PC-3 (cell line): ENCODE data around the gene CCDC167. TPM values are rescaled to one million over a fixed set of nuclear protein-coding genes. Genes with fewer than 3 reads are reported as not detected.

Experiments
- ATAC-seq: fragments of 200-7000 bp; cut with Tn5 transposase; 2 replicates; pipeline ENCODE4 v1.9.1; 2020; ENCODE audit warnings: mild to moderate bottlenecking, moderate library complexity
- BruUV-seq: library from RNA; stranded (reverse); fragments of 400-500 nt; replicated peaks from 2 replicates; lab custom pipeline; 2021; lab: Mats Ljungman, UMichigan
- CTCF ChIA-PET: fragments of 300-600 bp; sonication (Branson Sonifier 250); formaldehyde crosslinking; loops from one replicate; lab custom pipeline; 2022; ENCODE audit warnings: antibody characterized with exemption; lab: Charles Lee
- POLR2A ChIA-PET: fragments of 300-600 bp; sonication (Branson Sonifier 250); formaldehyde crosslinking; loops from one replicate; lab custom pipeline; 2022; ENCODE audit warnings: antibody characterized with exemption; ENCODE audit not compliant: unreplicated experiment; lab: Charles Lee
- DNase-seq: peaks from one replicate; pipeline ENCODE4 v3.0.0-alpha.2; 2015
- H2AFZ ChIP-seq: fragments of 300-600 bp; sonication (generic); 2 replicates; pipeline ENCODE4 v1.6.0; 2016; ENCODE audit warnings: antibody characterized with exemption, low read length
- H3F3A ChIP-seq: fragments of 300-600 bp; sonication (generic); one replicate; pipeline ENCODE4 v1.6.0; 2017; ENCODE audit warnings: antibody characterized with exemption, low read length, control low read depth, mild to moderate bottlenecking; ENCODE audit not compliant: unreplicated experiment
- H3K27ac ChIP-seq: fragments of 300-600 bp; sonication (generic); 2 replicates; pipeline ENCODE4 v1.5.1; 2016; ENCODE audit warnings: mild to moderate bottlenecking, low read length
- H3K27me3 ChIP-seq: fragments of 300-600 bp; sonication (generic); 2 replicates; pipeline ENCODE4 v1.6.1; 2016; ENCODE audit warnings: low read length, mixed read lengths
- H3K36me3 ChIP-seq: fragments of 300-600 bp; sonication (generic); 2 replicates; pipeline ENCODE4 v1.6.1; 2016; ENCODE audit warnings: low read depth, mixed run types, low read length, mixed read lengths
- H3K4me1 ChIP-seq: fragments of 300-600 bp; sonication (generic); 2 replicates; pipeline ENCODE4 v1.5.1; 2016; ENCODE audit warnings: low read length; ENCODE audit not compliant: insufficient read depth
- H3K4me2 ChIP-seq: fragments of 300-600 bp; sonication (generic); 2 replicates; pipeline ENCODE4 v1.6.0; 2016; ENCODE audit warnings: low read length
- H3K4me3 ChIP-seq: fragments of 300-600 bp; sonication (generic); 2 replicates; pipeline ENCODE4 v1.5.1; 2016; ENCODE audit warnings: mild to moderate bottlenecking, low read length, mixed read lengths
- H3K79me2 ChIP-seq: fragments of 300-600 bp; sonication (generic); 2 replicates; pipeline ENCODE4 v1.6.1; 2017; ENCODE audit warnings: low read length, mixed read lengths
- H3K9ac ChIP-seq: fragments of 300-600 bp; sonication (generic); 2 replicates; pipeline ENCODE4 v1.6.0; 2016; ENCODE audit warnings: mild to moderate bottlenecking, low read length
- H3K9me2 ChIP-seq: fragments of 300-600 bp; sonication (generic); replicated peaks from 2 replicates; pipeline ENCODE4 v1.6.1; 2016; ENCODE audit warnings: mixed run types, low read length, mixed read lengths
- H3K9me3 ChIP-seq: fragments of 300-600 bp; sonication (generic); 2 replicates; pipeline ENCODE4 v1.6.1; 2016; ENCODE audit warnings: low read length, mixed read lengths
- H4K20me1 ChIP-seq: fragments of 300-600 bp; sonication (generic); 2 replicates; pipeline ENCODE4 v1.6.1; 2016; ENCODE audit warnings: low read length, mixed read lengths
- EZH2 ChIP-seq: fragments of 300-600 bp; sonication (generic); IDR thresholded peaks from one replicate; pipeline ENCODE4 v1.6.1; 2017; ENCODE audit warnings: antibody characterized with exemption, mild to moderate bottlenecking, low read length; ENCODE audit not compliant: unreplicated experiment
- EZH2phosphoT487 ChIP-seq: fragments of 300-600 bp; sonication (generic); IDR thresholded peaks from 2 replicates; pipeline ENCODE4 v1.6.1; 2018; ENCODE audit warnings: mild to moderate bottlenecking, antibody characterized with exemption, low read length, borderline replicate concordance
- intact Hi-C: fragments of 100-400 bp; cut with micrococcal nuclease; formaldehyde crosslinking; loops from 2 replicates; pipeline ENCODE4 v1.9.0; 2023
- total RNA-seq: library from RNA; depleted of rRNA; stranded (reverse); fragments of >200 nt; gene quantifications from 2 replicates; pipeline ENCODE4 v1.2.3, GENCODE V29; 2014
- TF ChIP-seq, protein P1 (sequence below): fragments of 300-600 bp; sonication (generic); conservative IDR thresholded peaks from 2 replicates; pipeline ENCODE4 v1.5.1; 2017; ENCODE audit warnings: antibody characterized with exemption, low read depth, mild to moderate bottlenecking, low read length

Gene CCDC167
- total RNA-seq, 1 experiment from 2014 or later: 56.9 TPM

DNA sequence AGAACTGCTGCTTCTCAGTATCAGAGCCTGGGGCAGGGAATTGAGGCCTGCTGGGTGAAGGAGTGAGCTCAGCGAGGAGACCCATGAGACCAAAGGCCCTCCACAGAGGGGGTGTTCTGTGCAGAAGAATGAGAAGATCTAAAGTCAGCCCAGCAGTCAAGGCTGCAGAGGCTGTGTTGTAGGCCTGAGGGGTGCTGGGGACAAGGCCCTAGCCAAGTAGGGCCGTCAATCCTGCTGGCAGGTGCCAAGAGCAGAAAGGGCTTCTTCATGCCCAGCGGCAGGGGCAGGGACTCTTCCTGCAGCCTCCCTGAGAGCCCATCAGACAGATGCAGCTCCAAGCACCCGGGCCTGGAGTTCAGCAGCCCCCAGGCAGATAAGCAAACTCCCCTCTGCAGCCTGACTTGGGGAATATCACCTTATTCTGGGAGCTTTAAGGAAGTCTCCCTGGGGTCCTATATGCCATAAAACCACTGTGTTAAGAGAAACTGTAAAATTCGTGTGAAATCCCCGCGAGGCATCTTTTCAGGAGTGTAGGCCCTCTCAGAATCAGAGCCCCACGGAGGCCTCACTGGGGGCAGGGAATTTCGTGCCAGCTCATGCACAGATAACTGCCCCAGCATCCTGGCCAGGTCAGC lies 9.0 kb downstream of the CCDC167 start:
- intact Hi-C loops: no loop called here
- no peaks in the 10 kb centered on the region for H3K36me3 ChIP-seq
- H3K4me3 ChIP-seq: no peak overlapping the region
- no peaks in the 10 kb centered on the region for H3K4me1 ChIP-seq
- no peaks in the 10 kb centered on the region for H3K9me2 ChIP-seq
- ChIA-PET POLR2A (no interaction called here), CTCF (no interaction called here)
- H3K79me2 ChIP-seq: no peaks in the 10 kb centered on the region
- TF ChIP-seq EZH2phosphoT487 (no peak), EZH2 (no peak)
- TF ChIP-seq, protein P1, sequence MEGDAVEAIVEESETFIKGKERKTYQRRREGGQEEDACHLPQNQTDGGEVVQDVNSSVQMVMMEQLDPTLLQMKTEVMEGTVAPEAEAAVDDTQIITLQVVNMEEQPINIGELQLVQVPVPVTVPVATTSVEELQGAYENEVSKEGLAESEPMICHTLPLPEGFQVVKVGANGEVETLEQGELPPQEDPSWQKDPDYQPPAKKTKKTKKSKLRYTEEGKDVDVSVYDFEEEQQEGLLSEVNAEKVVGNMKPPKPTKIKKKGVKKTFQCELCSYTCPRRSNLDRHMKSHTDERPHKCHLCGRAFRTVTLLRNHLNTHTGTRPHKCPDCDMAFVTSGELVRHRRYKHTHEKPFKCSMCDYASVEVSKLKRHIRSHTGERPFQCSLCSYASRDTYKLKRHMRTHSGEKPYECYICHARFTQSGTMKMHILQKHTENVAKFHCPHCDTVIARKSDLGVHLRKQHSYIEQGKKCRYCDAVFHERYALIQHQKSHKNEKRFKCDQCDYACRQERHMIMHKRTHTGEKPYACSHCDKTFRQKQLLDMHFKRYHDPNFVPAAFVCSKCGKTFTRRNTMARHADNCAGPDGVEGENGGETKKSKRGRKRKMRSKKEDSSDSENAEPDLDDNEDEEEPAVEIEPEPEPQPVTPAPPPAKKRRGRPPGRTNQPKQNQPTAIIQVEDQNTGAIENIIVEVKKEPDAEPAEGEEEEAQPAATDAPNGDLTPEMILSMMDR: no peak
- H2AFZ ChIP-seq: no peak overlapping the region
- H3K27me3 ChIP-seq: no peaks in the 10 kb centered on the region
- no peaks in the 10 kb centered on the region for H3F3A ChIP-seq
- no peak overlapping the region for H3K27ac ChIP-seq
- no TSS peak for BruUV-seq
- no peak for DNase-seq
- no peak overlapping the region for H3K9ac ChIP-seq
- H4K20me1 ChIP-seq: no peaks in the 10 kb centered on the region
- ATAC-seq: no peak
- H3K9me3 ChIP-seq: no peaks in the 10 kb centered on the region
- H3K4me2 ChIP-seq: no peak overlapping the region

DNA sequence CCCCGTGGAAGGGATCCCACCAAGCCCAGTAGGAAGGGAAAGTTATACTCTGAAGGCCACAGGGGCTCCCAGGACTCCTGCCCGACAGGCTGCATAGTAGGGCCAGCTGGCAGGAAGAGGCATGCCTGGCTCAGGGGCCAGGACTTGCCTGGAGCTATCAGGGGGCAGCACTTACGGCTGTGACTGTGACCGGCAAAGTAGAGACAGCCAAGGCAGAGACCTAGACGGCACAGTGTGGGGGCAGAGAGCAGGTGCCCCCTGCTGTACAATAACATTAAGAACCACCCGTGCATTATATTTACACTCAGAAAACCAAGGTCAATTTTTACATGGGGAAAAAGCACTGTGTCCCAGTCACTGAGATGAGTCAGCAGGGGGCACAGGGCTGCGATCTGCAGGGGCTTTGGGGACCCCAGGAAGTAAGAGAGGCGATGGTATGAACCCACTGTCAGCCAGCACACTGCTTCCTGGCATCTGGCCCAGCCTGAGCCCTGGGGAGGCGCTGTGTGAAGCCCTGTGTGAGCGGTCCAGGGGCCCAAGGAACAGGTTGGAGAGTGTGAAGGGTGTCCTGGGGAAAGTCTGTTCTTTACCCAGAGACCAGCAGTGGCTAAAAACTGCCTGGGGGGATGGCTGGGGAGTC lies 9.9 kb downstream of the CCDC167 start:
- intact Hi-C loops: loop anchor here (10.0 kb wide), 1 partner anchor 105 kb away; no protein-coding TSS in a partner anchor
- CTCF ChIA-PET: no interaction called here

More for the DNA sequence above, 9.9 kb downstream of the CCDC167 start:
- Histone ChIP-seq H3F3A (no peaks in the 10 kb centered on the region), H3K36me3 (no peaks in the 10 kb centered on the region), H4K20me1 (no peaks in the 10 kb centered on the region), H3K9me3 (no peaks in the 10 kb centered on the region), H2AFZ (no peak overlapping the region), H3K27ac (no peak overlapping the region), H3K27me3 (no peaks in the 10 kb centered on the region), H3K4me3 (no peak overlapping the region), H3K4me2 (no peak overlapping the region), H3K9ac (no peak overlapping the region), H3K4me1 (no peaks in the 10 kb centered on the region), H3K9me2 (no peaks in the 10 kb centered on the region), H3K79me2 (no peaks in the 10 kb centered on the region)
- TF ChIP-seq EZH2phosphoT487: no peak
- TF ChIP-seq, protein P1: peak; percentile 37; the same call in 1 of the 2 replicates
- POLR2A ChIA-PET: no interaction called here
- ATAC-seq: no peak
- DNase-seq: no peak
- no TSS peak for BruUV-seq
